NCI-H1092 treated with DMSO at 0.1 percent for 48 hours (cell line): Measurements from ENCODE around the gene TRIM7.

Source experiments
- DNase-seq: peaks from one replicate; lab custom pipeline; 2025; lab: John Stamatoyannopoulos, UW

TRIM7 gene

DNA sequence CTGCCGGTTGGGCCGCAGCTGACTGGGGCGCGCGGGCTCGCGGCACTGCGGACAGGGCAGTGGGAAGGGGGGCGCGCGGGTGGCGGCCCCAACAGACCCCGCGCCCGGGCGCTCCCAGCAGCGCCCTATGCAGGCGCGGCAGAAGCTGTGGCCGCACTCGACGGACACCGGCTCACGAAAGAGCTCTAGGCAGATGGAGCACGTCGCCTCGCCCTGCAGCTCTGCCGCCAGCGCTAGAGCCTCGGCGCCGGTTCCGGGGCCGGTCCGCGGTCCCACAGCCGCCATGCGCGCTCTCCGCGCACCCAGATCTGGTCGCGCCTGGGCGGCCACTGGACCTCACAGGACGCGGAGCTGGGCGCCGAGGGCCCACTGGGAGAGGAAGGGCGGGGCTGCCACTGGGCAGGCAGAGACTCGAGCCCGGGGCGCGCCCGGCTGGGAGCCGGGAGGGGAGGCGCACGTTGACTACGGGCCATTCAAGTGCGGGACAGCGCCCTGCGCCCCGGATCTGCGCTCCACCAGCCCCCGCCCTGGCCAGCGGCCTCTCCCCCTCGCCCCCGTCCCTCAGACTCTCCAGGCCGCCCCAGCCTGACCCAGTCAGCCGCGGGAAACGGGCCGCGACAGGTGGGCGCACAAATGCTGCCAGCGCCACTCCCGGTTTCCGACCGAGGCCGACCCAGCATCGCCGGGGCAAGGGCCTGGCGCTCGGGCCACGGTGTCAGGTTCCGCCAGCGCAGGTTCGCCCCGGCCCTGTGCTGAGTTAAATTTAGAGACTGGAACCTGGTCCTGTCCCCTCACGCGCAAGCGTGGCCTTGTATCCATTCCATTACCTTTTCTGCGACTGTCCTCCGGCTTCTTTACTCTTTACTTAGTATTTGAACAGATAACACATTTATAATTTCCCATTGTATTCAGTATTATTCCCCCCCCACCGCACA, at the start of gene TRIM7:
Gene TRIM7 (minus strand): TSS at position 371 of the 935 bp plus-strand sequence. CDS start 86 bp downstream, at position 285.
- DNase-seq: no peak

DNA sequence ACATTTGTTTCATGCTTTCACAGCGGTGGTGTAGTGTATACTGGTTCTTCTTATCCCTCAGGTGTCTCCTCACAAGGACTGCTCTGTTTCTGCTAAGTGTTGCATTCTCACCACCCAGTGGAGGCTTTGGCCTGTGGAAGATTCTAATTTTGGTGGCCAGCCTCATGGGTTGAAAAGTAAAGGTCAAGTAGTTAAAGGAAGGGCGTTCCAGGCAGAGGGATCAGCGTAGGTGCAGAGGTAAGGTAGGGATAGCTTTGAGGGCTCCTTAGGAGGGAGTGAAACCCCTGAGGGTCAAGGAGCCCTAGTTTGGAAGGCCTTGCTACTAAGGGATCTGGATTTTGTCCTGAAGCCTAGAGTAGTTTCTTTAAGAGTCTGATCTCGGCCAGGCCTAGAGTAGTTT, 43.3 kb upstream of the TRIM7 start:
- DNase-seq: no peak

DNA sequence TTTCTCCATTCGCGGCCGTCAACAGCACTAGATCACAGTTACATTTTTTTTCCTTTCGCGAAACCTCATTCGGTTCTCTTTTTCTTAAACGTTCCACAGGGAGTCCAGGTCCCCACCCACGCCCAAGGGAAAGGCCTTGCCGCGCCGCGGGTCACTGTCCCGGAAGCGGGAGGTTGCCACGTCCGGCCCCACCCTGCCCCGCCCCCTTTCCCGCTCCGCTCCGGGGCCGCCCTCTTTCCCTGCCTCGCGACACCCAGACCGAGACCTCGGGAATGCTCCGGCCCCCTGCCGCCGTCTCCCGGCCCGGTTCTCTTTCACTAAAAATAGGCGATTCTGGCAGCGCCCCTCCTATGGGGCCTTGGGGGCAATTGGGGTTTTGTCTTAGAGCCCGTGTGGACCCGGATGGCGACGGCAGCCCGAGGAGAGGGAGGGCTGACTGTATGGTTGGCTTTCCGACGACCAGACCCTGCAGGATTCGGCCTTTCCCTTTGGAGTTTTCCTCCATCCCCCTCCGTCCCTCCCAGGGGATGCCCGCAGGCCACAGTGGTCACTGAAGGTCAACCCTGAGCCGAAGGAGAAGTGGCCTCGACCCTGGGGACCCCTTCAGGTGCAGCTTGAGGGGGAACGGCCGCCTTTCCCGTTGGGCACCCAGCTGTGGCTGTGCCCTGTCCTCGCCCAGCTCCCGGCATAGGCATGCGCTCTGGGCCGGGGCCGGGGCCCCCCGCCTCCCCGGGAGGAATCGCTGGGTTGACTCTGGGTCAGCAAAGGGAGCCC, 41.5 kb upstream of the TRIM7 start:
- DNase-seq: no peak

- no peak for DNase-seq
Measured at GRCh38 chr5:181245427-181246275, 40.7 kb upstream of the TRIM7 start.

DNA sequence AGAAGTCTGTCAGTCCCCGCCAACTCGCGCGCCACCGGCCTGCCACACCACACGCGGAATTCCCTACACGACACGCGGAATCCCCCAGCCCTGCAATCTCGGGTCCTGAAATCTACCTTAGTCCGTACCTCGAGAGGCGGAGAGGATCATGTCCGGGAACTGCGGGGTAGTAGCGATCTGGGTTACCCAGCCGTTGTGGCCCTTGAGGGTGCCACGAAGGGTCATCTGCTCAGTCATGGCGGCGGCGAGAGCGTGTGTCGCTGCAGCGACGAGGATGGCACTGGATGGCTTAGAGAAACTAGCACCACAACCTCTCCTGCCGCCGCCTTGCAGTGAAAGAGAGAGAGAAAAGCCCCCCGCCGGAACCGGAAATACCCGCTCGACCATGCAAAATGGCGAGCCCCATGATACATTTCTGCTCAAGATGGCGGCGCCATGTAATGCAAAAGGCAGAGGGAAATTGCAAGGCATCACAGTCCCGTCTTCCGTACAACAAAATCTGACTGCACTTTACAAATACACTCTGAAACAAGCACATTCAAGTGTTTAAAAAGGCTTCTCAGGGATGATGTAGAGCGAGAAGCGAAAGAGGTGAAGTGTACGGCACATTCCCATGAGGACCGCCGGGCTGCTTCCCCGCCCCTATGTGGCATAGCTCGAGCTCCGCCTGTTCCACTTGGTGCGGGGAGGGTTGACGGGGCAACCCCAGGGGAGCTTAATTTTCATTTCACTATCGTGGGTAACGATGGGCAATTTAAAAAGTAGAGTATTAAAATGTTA, 38.8 kb upstream of the TRIM7 start, which contains the start of gene RACK1:
Gene RACK1 (minus strand): TSS at position 343 of the 780 bp plus-strand sequence. CDS start 106 bp downstream, at position 237.
- no peak for DNase-seq

- DNase-seq: no peak
Measured at GRCh38 chr5:181243018-181243563, 38.1 kb upstream of the TRIM7 start.

DNA sequence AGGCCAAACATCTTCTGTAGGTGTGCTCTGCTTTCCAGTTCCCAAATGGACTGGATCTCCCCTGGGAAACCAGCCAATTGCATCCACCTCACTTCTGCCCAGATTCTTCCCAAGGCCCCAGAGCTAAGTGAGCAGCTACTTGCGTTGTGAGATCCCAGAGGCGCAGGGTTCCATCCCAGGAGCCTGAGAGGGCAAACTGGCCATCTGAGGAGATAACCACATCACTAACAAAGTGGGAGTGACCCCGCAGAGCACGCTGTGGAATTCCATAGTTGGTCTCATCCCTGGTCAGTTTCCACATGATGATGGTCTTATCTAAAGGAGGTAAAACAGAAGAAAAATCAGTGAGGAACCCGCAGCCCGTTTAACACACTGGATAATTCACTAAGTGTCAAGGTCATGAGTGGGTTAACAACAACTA, 37.0 kb upstream of the TRIM7 start:
- no peak for DNase-seq

GRCh38 chr5:181241393-181241975, 36.5 kb upstream of the TRIM7 start:
- no peak for DNase-seq

GRCh38 chr5:181239062-181239663, 34.2 kb upstream of the TRIM7 start:
- no peak for DNase-seq

DNA sequence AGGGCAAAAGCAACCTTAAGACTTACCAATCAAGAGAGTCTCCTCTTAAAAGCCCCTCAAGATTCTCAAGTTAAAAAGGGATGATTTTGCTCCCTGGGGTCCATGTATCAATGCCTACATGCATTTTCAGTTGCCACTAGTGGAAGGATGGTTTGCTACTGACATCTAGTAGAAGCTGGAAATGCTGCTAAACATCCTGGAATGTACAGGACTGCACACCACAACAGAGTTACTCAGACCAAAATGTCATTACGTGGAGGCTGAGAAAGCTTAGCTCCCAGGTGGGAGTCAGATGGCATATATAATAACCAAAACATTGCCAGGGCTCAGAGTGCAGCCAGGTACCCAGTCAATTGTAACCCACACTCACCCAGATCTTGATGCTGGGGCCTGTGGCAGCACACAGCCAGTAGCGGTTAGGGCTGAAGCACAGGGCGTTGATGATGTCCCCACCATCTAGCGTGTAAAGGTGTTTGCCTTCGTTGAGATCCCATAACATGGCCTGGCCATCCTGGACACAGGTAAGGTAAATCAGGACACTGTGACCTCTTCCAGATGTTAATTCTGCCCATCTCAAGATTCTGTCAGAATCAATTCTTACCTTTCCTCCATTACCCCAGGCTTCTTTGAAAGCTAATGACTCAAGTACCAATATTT, 32.9 kb upstream of the TRIM7 start:
- DNase-seq: no peak

GRCh38 chr5:181236954-181237641, 32.1 kb upstream of the TRIM7 start:
- no peak for DNase-seq

DNA sequence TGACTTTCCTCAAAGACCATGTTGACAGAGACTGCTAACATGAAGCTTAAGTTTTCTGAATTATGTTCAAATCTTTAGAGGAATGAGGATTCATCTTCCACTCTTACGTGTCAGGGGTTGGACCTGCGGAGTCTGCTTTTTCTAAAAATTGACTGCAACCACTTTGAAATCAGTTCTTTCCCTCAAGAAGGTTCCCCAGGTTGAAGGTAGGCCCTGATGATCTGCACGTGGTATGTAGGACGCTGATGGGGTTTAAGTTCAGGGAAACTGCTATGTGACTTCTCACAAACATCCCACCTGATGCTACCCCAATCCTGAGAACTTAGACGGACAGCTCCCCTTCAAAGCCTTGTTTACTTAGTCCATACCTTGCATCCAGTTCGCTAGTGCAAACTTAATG, 31.5 kb upstream of the TRIM7 start:
- no peak for DNase-seq

- no peak for DNase-seq
Measured at GRCh38 chr5:181235689-181236366, 30.8 kb upstream of the TRIM7 start.

DNA sequence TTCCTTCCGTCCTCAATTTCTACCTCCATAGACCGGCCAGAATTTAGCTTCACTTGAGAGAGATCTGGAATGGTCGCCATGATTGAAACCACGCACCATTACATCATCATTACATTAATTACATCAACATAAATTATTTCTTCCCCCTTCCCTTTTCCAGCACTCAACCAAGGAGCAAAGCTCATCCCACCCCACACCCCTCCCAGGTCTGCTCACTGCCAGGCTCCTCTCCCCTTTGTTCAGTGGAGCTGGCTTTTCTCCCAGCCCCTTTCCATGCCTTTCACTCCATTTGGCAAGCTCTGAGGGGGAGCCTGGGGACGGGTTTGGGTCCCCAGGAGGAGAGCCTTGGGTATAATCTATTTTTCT, 30.3 kb upstream of the TRIM7 start:
- DNase-seq: no peak

- no peak for DNase-seq
Measured at GRCh38 chr5:181234455-181235306, 29.7 kb upstream of the TRIM7 start.

DNA sequence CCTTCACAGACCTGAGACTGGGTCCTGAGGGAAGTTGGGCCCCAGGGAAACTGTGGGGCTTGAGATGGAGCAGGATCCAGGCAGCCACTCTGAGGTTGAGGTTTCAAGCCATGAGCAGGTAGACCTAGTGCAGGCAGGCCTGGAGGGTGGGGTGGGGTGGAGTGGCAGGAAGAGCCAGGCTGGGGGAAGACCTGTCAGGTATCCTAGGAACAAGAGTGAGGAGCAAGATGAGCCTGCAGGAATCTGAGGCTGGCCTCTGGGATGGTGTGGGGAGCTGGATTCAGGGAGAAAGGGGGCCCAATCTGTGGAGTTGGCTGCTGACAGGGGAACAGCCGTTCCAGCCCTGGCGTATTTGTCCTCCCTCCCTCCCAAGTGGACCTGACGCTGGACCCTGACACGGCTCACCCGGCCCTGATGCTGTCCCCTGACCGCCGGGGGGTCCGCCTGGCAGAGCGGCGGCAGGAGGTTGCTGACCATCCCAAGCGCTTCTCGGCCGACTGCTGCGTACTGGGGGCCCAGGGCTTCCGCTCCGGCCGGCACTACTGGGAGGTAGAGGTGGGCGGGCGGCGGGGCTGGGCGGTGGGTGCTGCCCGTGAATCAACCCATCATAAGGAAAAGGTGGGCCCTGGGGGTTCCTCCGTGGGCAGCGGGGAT, 28.9 kb upstream of the TRIM7 start:
- DNase-seq: no peak
